Thyroid gland (tissue), 4 donors: ENCODE measurements around the gene ORMDL3. TPM values are rescaled to one million over a fixed set of nuclear protein-coding genes. Genes with fewer than 3 reads are reported as not detected.

Experiments
- DNase-seq, 2 donors: peaks; one replicate each; pipeline ENCODE4 v3.0.0-alpha.2; 2019
- H3K27ac ChIP-seq, 3 donors: fragments of 200-600 bp; sonication (generic); 1 replicate in 2 of 3; 2 replicates in 1 of 3; pipeline ENCODE4 v1.5.1; 2016 to 2019; ENCODE audit warnings: mild to moderate bottlenecking in 1 of 3, moderate library complexity in 1 of 3
- H3K27me3 ChIP-seq: fragments of 200-600 bp; sonication (generic); one replicate; pipeline ENCODE4 v1.5.1; 2019
- H3K36me3 ChIP-seq, 2 donors: fragments of 200-600 bp; sonication (generic); one replicate each; pipeline ENCODE4 v1.5.1; 2016 to 2019
- H3K4me1 ChIP-seq, 2 donors: fragments of 200-600 bp; sonication (generic); one replicate each; pipeline ENCODE4 v1.5.1; 2017 to 2019
- H3K4me3 ChIP-seq, 3 donors: fragments of 200-600 bp; sonication (generic); replicated peaks in 1 of 3; 1 replicate in 2 of 3; 2 replicates in 1 of 3; pipeline ENCODE4 v1.5.1; 2016; ENCODE audit warnings: mild to moderate bottlenecking in 1 of 3
- H3K9me3 ChIP-seq: fragments of 200-600 bp; sonication (generic); one replicate; pipeline ENCODE4 v1.5.1; 2017
- POLR2A ChIP-seq, 2 donors: fragments of 450-650 bp; IDR thresholded peaks; one replicate each; pipeline ENCODE4 v1.6.1; 2017; ENCODE audit warnings: antibody characterized with exemption in 2 of 2, mild to moderate bottlenecking in 2 of 2, moderate library complexity in 1 of 2
- WGBS, 2 donors: methylation state at CpG; one replicate each; pipeline ENCODE4 v1.1.5; 2017; 5-methylcytosine and 5-hydroxymethylcytosine counted together
- intact Hi-C: fragments of 100-400 bp; cut with DNase I; formaldehyde crosslinking; loops from one replicate; pipeline ENCODE4 v1.15.1; 2023
- total RNA-seq, 4 donors: library from RNA; depleted of rRNA; stranded (reverse); fragments of >200 nt; gene quantifications; one replicate each; pipeline ENCODE4 v1.2.3, GENCODE V29; 2016
- TF ChIP-seq, protein P1 (sequence below), 6 experiments: fragments of 200-600 bp in 3 of 6; fragments of 450-650 bp in 3 of 6; sonication (generic) in 3 of 6; IDR thresholded peaks; one replicate each; pipeline ENCODE4 v1.5.1; 2016 to 2019; ENCODE audit warnings: antibody characterized with exemption in 6 of 6, mild to moderate bottlenecking in 2 of 6, inconsistent platforms in 1 of 6, moderate library complexity in 1 of 6

ORMDL3 gene
- total RNA-seq, 4 donors from 2014 or later = 81.4 to 125 (median 99.0) TPM

DNA sequence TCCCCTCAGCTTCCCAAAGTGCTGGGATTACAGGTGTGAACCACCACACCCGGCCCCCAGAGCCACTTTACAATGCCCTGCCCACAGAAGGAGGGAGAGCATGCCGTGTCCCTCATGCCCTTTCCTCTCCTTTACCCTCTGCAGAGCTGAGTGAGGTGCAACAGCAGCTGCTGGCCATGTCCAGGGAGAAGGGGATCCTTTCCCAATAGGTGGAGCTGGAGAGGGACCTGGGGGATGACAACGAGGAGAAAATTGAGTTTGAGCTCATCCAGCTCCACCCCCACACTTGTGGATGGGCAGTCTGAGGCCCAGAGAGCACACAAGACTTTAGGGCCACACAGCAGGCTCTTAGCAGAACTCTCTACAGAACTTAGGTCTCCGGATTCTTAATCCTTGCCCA is 27.5 kb upstream of the ORMDL3 start:
- Histone ChIP-seq H3K4me3 (no peak overlapping the region), H3K9me3 (no peaks in the 10 kb centered on the region), H3K27me3 (no peaks in the 10 kb centered on the region), H3K36me3 (no peaks in the 10 kb centered on the region), H3K27ac (no peak overlapping the region), H3K4me1 (peaks cover 4 to 13% of the 10 kb centered on the region in 2 donors)
- intact Hi-C loops = no loop called here
- DNase-seq = no peak
- TF ChIP-seq, protein P1, sequence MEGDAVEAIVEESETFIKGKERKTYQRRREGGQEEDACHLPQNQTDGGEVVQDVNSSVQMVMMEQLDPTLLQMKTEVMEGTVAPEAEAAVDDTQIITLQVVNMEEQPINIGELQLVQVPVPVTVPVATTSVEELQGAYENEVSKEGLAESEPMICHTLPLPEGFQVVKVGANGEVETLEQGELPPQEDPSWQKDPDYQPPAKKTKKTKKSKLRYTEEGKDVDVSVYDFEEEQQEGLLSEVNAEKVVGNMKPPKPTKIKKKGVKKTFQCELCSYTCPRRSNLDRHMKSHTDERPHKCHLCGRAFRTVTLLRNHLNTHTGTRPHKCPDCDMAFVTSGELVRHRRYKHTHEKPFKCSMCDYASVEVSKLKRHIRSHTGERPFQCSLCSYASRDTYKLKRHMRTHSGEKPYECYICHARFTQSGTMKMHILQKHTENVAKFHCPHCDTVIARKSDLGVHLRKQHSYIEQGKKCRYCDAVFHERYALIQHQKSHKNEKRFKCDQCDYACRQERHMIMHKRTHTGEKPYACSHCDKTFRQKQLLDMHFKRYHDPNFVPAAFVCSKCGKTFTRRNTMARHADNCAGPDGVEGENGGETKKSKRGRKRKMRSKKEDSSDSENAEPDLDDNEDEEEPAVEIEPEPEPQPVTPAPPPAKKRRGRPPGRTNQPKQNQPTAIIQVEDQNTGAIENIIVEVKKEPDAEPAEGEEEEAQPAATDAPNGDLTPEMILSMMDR (IDR thresholded peaks at IDR 0.05) = no peak
- no peak for TF ChIP-seq POLR2A (IDR thresholded peaks at IDR 0.05)
- WGBS, 2 donors = 52 to 61% methylated on average over 3 to 4 of the region's 4 CpGs

DNA sequence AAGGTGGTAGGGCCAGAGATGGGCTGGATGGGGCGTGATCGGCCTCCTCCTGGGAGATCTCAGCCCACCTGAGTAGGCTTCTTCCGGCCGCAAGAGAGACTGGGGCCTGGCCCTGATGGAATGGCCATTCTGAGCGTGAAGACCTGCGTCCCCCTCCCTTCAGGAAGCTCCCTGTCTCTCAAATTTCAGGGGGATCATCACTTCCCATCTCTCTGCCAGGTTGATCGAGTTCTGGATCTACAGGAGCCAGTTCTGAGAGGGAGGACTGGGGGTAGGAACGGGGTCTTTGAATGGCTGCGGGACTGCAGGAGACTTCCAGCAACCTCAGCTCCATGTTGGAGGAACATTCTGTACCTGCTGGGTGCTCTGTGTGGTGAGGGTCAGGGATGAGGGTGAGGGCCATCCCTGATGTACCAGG is 26.1 kb upstream of the ORMDL3 start:
- intact Hi-C loops = no loop called here
- 27 to 32% methylated on average over 3 to 8 of the region's 9 CpGs for WGBS, 2 donors
- Histone ChIP-seq H3K36me3 (no peaks in the 10 kb centered on the region), H3K4me3 (peak overlapping the region in 1 of 3 donors; percentile 19), H3K9me3 (no peaks in the 10 kb centered on the region), H3K27ac (peak overlapping the region in 2 of 3 donors; percentile 31 to 52), H3K27me3 (no peaks in the 10 kb centered on the region), H3K4me1 (peaks cover 4 to 9% of the 10 kb centered on the region in 2 donors)
- TF ChIP-seq, protein P1 (IDR thresholded peaks at IDR 0.05) = no peak
- no peak for TF ChIP-seq POLR2A (IDR thresholded peaks at IDR 0.05)
- peak in 1 of 2 donors; percentile 2 for DNase-seq

DNA sequence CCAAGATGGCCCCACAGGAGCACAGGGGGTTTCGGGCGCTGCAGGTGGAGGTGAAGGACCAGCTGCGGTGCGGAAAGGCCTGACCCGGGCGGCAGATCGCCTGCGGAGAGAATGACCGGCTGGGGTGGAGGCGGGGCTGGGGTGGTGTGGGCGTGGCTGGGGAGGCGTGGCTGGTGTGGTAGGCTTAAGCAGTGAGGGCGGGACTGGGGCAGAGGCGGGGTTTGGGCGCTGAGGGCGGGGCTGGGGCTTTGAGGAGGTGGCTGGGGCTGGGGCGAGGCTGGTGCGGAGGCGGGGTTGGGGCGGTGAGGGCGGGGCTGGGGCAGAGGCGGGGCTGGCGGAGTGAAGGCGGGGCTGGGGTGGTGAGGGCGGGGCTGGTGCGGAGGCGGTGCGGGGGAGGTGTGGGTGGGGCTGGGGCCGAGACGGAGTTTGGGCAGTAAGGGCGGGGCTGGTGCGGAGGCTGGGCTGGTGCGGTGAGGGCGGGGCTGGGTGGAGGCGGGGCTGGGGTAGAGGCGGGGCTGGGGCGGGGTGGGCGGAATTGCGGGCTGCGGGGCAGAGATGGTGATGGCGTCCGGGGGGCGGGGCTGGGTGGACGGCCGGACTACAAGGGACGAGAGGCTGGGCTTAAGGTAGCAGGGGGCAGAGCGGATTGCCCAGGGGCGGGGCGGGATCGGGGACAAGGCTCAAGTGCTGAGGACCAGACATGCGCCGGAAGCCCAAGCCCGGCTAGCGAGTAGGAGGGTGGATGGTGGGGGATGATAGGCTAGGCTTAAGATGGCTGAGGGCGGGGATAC is 25.5 kb upstream of the ORMDL3 start:
- TF ChIP-seq POLR2A (IDR thresholded peaks at IDR 0.05) = peak in 1 of 2 donors; percentile 53
- TF ChIP-seq, protein P1 (IDR thresholded peaks at IDR 0.05) = no peak
- no peaks in the 10 kb centered on the region for H3K27me3 ChIP-seq
- intact Hi-C loops = no loop called here
- 2 to 3% methylated on average over 11 to 16 of the region's 55 CpGs for WGBS, 2 donors
- H3K4me1 ChIP-seq = peaks cover 4 to 9% of the 10 kb centered on the region in 2 donors
- peak; percentile 98 for DNase-seq
- peak overlapping the region in 1 of 3 donors; percentile 32 for H3K4me3 ChIP-seq
- H3K9me3 ChIP-seq = no peaks in the 10 kb centered on the region
- no peaks in the 10 kb centered on the region for H3K36me3 ChIP-seq
- H3K27ac ChIP-seq = peak overlapping the region in 2 of 3 donors; percentile 31 to 52

DNA sequence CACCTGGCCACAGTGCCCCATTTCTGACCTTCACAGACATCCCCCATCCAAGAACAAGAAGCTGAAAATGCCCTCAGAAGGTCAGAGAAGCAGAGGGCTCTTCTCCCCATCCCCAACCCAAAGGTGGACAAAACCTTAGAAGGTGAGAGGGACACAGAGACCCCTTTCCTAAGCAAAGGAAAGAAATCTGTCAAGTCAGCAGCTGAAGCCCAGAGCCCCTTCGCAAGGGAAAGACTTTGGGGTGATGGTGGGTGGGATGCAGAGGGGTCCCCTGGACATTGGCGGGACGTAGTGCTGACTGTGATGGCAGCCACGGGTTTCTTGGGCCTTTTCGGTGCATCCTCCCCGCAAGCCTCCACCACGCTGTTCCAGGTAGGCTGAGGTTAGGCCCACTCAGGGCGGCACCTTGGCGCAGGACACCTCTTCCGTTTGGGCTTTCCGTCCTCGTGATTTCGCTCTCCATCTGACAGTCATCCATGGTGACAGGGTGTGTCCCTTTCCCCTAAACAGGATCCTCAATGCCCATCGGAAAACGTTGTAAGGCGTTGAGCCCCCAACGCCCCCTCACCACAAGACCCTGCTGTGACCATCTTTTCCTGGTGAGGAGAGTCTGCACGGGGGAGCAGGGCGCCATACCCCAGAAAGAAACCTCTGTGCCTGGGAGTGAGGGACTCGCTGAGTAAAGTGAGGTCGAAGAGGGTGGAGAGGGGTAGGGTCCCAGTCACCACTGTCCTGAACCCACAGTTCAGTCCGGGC is 24.7 kb upstream of the ORMDL3 start:
- DNase-seq = peak in 1 of 2 donors; percentile 23
- H3K4me3 ChIP-seq = peak overlapping the region in 1 of 3 donors; percentile 32
- 65 to 67% methylated on average over 21 to 22 of the region's 22 CpGs for WGBS, 2 donors
- H3K27me3 ChIP-seq = no peaks in the 10 kb centered on the region
- H3K36me3 ChIP-seq = no peaks in the 10 kb centered on the region
- intact Hi-C loops = loop anchor here (2.0 kb wide), 1 partner anchor 23 kb away; no protein-coding TSS in a partner anchor
- no peaks in the 10 kb centered on the region for H3K9me3 ChIP-seq
- H3K4me1 ChIP-seq = peaks cover 4 to 9% of the 10 kb centered on the region in 2 donors
- H3K27ac ChIP-seq = no peak overlapping the region
- TF ChIP-seq POLR2A (IDR thresholded peaks at IDR 0.05) = no peak
- TF ChIP-seq, protein P1 (IDR thresholded peaks at IDR 0.05) = no peak
